Mucosa of stomach (tissue), 1 donor: ENCODE results near the gene LTB4R.
"Not testable (repeated sequence)": the region's sequence is repeated elsewhere in the genome, so short reads cannot be mapped to it uniquely, and the experiment has no call there.

ENCODE experiments used
- H3K27me3 ChIP-seq: one replicate; pipeline ENCODE4 v1.7.0; 2013; ENCODE audit warnings: mild to moderate bottlenecking, low read length; ENCODE audit not compliant: control insufficient read depth, insufficient read depth
- H3K36me3 ChIP-seq: one replicate; pipeline ENCODE4 v1.7.0; 2013; ENCODE audit warnings: low read length; ENCODE audit not compliant: control insufficient read depth, insufficient read depth
- H3K4me1 ChIP-seq: one replicate; pipeline ENCODE4 v1.7.0; 2013; ENCODE audit warnings: mild to moderate bottlenecking, low read length; ENCODE audit not compliant: control insufficient read depth, insufficient read depth
- H3K4me3 ChIP-seq: one replicate; pipeline ENCODE4 v1.7.0; 2013; ENCODE audit warnings: low read length
- H3K9ac ChIP-seq: one replicate; pipeline ENCODE4 v1.7.0; 2013; ENCODE audit warnings: mild to moderate bottlenecking, low read length, moderate library complexity
- H3K9me3 ChIP-seq: one replicate; pipeline ENCODE4 v1.7.0; 2013; ENCODE audit warnings: mild to moderate bottlenecking, low read length, moderate library complexity; ENCODE audit not compliant: control insufficient read depth
- donor health status: Pancreatic carcinoma.

LTB4R gene

DNA sequence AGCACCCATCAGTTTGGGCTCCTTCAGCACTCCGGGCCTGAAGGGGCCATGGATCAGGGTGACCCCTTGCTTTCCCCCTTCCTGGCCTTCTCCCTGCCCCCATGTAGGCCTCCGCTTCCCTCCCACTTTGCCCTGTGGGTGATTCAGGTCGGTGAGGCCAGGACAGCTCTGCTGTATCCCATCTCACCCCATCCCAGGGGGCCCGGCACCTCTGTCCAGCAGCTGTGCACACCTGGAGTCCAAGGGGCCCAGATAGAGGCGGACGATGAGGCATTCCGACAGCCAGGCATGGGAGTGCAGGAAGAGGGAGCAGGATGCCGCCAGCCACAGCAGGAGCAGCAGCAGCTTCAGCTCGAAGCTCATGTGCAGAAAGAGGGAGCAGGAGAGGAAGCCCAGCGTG lies 11.4 kb downstream of the LTB4R start:
- H3K27me3 ChIP-seq = peaks cover 10% of the 10 kb centered on the region
- H3K9me3 ChIP-seq = no peaks in the 10 kb centered on the region
- no peak overlapping the region for H3K9ac ChIP-seq
- H3K4me1 ChIP-seq = no peaks in the 10 kb centered on the region
- no peak overlapping the region for H3K4me3 ChIP-seq
- no peaks in the 10 kb centered on the region for H3K36me3 ChIP-seq

DNA sequence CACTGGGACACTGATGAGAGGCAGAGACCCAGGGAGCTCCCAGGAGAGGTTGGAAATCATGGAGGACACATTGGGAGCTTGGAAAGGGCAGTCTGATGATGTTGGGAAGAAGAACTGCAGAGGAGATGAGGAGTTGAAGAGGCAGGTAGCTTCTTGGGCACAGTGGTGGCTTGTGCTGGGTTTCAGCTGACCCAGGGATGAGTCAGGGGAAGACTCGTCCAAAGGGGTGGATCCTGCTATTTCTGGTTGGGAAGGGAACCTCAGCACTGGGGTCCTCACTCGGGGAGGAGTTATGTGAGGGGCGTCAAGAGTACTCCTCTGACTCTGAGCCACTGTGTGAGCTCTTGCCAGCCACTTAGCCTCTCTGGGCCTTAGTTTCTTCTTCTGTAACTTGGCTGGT lies 12.0 kb downstream of the LTB4R start:
- Histone ChIP-seq H3K9ac (no peak overlapping the region), H3K4me1 (no peaks in the 10 kb centered on the region), H3K4me3 (no peak overlapping the region), H3K27me3 (peaks cover 10% of the 10 kb centered on the region), H3K36me3 (no peaks in the 10 kb centered on the region), H3K9me3 (no peaks in the 10 kb centered on the region)

- no peak overlapping the region for H3K9ac ChIP-seq
- no peaks in the 10 kb centered on the region for H3K4me1 ChIP-seq
- no peak overlapping the region for H3K4me3 ChIP-seq
- peaks cover 11% of the 10 kb centered on the region for H3K27me3 ChIP-seq
- H3K9me3 ChIP-seq = no peaks in the 10 kb centered on the region
- no peaks in the 10 kb centered on the region for H3K36me3 ChIP-seq
These were observed 12.7 kb downstream of the LTB4R start for GRCh38 chr14:24324024-24324423.

DNA sequence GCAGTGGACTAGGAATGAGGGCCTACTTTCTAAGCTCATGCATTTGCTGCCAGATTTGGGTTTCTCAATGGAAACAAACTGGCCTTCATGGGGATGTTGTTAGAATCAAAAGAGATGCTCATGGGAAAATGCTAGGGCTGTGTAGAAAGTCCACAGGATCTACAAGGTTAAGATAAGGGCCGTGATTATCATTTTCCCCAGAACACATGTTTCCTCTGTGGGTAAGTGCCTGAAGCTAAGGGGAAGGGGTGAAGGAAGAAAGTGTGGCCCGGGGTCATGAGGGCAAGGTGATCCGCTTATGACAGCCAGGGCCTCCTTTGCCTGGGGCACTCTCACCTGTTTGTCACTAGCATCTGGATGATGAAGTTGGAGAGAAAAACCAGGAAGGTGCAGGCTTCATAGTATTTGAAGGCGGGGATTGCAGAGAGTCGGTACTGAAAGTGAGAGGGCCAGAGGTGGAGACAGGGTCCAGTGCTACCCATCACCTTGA lies 13.8 kb downstream of the LTB4R start:
- Histone ChIP-seq H3K9me3 (no peaks in the 10 kb centered on the region), H3K27me3 (peaks cover 10% of the 10 kb centered on the region), H3K36me3 (no peaks in the 10 kb centered on the region), H3K4me1 (no peaks in the 10 kb centered on the region), H3K9ac (no peak overlapping the region), H3K4me3 (no peak overlapping the region)

GRCh38 chr14:24325963-24326362 lies 14.7 kb downstream of the LTB4R start:
- no peaks in the 10 kb centered on the region for H3K9me3 ChIP-seq
- peaks cover 10% of the 10 kb centered on the region for H3K27me3 ChIP-seq
- no peak overlapping the region for H3K4me3 ChIP-seq
- H3K4me1 ChIP-seq = no peaks in the 10 kb centered on the region
- no peaks in the 10 kb centered on the region for H3K36me3 ChIP-seq
- H3K9ac ChIP-seq = no peak overlapping the region

DNA sequence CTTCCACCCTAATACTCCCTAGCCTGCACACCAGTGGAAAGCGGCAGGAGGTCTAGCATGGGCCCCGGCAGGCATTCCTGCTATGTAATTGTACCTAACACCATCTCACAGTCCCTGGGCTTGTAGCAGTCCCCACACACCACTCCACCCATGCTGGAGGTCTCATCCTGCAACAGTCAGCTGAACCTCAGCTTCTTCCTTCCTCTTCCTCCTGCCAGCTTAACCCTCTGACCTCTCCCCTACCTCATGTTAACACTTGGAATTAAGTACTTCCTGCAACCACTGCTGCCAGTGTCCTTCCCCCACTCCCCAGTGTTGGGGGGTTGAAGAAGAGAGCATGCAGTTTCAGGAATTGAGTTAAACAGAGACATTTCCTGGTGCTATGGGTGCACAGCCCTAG lies 16.0 kb downstream of the LTB4R start:
- Histone ChIP-seq H3K9ac (no peak overlapping the region), H3K4me1 (peaks cover 1% of the 10 kb centered on the region), H3K9me3 (no peaks in the 10 kb centered on the region), H3K27me3 (peaks cover 10% of the 10 kb centered on the region), H3K36me3 (no peaks in the 10 kb centered on the region), H3K4me3 (no peak overlapping the region)

DNA sequence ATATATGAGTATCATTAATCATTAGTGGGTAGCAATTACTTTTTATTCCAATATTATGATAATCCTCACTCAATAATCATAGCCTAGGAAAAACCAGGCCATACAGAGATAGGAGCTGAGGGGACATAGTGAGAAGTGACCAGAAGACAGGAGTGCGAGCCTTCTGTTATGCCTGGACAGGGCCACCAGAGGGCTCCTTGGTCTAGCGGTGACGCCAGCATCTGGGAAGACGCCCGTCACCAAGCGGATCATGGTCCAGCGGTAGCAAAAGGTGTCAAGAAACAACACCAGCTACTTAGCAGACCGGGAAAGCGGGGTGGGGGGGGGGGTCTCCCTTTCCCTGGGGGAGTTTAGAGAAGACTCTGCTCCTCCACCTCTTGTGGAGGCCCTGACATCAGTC lies 16.6 kb downstream of the LTB4R start:
- H3K27me3 ChIP-seq, H3K9me3 ChIP-seq, H3K9ac ChIP-seq, H3K4me1 ChIP-seq, H3K36me3 ChIP-seq, H3K4me3 ChIP-seq: not testable (repeated sequence)

DNA sequence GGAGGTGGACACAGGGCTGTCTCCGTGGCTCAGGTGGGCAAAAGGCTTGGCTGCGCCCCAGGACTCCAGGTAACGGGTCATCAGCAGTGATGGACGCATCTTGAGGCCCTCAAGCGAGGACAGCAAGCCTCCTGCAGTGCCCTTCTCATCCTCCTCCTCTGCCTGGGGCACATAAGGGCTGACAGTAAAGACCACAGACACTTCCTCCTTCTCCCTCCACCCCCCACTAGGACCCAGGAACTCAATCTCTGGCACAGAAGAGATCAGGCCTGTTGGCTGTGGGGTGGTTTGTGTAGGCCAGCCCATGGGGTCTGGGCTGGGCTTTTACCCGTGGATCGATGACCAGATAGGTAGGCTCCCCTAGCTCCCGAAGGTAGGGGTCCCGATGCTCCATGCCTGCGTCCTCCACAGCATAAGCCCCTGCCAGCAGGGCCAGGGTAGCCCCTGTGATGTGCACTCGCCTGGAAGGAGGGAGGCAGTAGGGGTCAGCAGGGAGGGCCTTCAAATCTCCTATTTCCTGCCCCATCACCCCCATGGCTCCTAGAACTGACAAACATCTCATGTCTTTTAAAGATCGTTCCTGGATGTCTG lies 17.9 kb downstream of the LTB4R start:
- Histone ChIP-seq H3K4me1 (peaks cover 20% of the 10 kb centered on the region), H3K36me3 (no peaks in the 10 kb centered on the region), H3K27me3 (peaks cover 19% of the 10 kb centered on the region)

DNA sequence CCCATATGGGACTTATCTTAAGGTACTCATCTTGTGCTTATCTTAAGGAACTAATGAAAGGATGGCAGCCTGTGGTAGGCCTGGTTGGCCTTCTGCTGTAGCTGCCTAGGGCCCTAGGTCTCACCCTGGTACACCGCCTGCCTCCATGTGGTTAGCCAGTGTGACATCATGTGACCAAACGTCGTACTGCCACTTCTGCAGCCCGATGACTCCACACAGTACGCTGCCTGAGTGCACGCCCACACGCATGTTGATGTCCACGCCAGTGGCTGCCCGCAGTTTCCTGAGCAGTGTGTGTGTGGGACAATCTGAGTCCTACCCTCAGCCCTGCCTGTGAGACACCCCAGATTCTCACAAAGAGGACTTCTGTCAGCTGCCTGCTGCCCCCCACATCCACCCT lies 18.4 kb downstream of the LTB4R start:
- no peaks in the 10 kb centered on the region for H3K36me3 ChIP-seq
- H3K4me1 ChIP-seq = peaks cover 26% of the 10 kb centered on the region
- no peak overlapping the region for H3K4me3 ChIP-seq
- peak overlapping the region; percentile 15 for H3K9ac ChIP-seq
- H3K27me3 ChIP-seq = peaks cover 24% of the 10 kb centered on the region
- no peaks in the 10 kb centered on the region for H3K9me3 ChIP-seq

More for the DNA sequence above, 17.9 kb downstream of the LTB4R start:
- H3K9ac ChIP-seq = peak overlapping the region; percentile 15
- no peaks in the 10 kb centered on the region for H3K9me3 ChIP-seq
- no peak overlapping the region for H3K4me3 ChIP-seq

DNA sequence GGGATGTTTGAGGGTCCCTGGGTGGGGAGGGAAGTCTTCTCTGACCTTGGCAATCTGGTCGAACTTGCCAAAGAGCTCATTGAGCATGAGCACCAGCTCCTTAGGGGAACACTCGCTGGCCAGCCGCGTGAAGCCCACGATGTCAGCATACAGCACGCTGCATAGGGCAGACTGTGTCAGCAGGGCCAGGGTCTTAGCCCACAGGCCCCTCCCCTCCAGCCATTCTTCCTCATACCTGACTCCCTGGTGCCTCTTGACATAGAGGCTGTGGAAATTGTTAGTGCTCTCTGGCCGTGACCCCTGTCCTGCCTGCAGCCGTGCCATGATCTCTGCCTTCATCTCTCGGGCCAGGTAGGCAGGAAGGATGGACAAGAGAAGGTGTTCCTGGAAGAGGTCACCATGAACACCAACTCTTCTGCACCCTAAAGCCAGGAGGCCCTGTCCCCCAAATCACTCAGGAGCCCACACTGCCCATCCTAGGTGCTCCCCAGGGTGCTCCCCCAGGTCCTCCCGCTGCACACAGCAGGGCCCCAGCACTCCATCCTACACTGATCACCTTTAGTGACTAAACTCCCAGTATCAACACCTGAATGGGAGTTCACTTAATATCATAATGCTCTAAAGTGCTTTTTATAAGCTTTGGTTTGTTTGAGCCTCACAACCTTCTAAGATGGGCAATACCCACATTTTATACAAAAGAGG lies 19.8 kb downstream of the LTB4R start:
- H3K36me3 ChIP-seq = no peaks in the 10 kb centered on the region
- H3K27me3 ChIP-seq = peaks cover 26% of the 10 kb centered on the region
- no peak overlapping the region for H3K4me3 ChIP-seq
- H3K9ac ChIP-seq = no peak overlapping the region
- H3K4me1 ChIP-seq = peaks cover 30% of the 10 kb centered on the region
- no peaks in the 10 kb centered on the region for H3K9me3 ChIP-seq

DNA sequence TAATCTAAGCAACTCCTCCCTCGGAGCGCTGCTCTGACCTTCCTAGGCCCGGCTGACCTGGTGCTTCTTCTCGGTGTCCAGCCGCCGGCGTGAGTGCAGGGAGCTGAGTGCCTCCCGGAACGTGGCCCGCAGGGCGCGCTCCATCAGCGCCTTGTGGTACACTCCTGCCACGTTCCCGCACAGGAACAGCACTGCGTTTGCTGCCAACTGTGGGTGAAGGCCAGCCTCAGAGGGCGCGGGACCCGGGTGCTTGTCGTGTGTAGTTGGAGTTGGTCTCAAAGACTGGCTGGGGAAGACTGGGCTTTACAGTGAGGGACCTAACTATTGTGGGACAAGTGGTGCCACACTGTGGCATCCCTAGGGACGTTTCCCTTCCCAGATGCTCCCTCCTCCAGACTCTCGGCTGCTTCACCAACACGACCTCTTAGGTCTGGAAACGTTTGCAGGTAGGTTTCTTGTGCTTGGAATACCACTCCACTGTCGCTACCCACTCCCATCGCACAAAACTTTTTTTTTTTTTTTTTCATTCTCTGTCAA lies 20.5 kb downstream of the LTB4R start:
- Histone ChIP-seq H3K9ac (no peak overlapping the region), H3K4me3 (no peak overlapping the region), H3K27me3 (peaks cover 24% of the 10 kb centered on the region), H3K36me3 (no peaks in the 10 kb centered on the region), H3K4me1 (peaks cover 30% of the 10 kb centered on the region), H3K9me3 (no peaks in the 10 kb centered on the region)

DNA sequence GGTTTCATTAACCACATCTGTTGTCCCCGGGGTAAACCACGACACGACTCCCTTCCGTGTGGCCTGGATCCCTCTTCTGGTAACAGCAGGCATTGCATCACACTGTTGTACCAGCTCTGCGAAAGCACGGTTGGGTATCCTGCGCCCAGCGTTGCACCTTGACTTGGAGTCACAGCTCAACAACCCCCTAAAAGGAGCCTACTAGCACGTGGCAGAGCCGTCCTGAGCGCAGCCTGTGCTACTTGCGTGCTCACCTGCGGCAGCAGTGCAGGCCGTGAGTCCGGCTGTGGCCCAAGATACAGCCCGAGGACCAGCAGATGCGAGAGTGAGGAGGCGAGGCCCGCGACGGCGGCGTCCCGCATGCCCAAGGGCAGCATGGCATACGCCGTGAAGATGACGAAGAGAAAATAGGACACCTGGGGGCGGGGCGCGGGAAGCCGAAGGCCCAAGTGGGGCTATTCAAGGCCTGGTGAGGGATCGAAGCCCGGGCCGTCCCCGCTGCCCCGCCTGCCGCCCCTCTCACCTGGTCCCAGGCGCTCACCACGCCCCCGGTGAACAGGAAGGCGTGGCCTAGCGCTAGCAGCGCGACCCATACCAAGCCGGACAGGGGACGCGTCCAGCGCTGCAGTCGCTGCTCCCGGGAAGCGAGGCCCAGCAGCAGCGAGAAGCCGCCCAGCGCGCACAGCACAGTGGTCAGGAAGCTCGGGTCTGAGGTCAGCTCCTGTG lies 21.1 kb downstream of the LTB4R start:
- H3K27me3 ChIP-seq = peaks cover 24% of the 10 kb centered on the region
- no peak overlapping the region for H3K9ac ChIP-seq

More for the DNA sequence above, 21.1 kb downstream of the LTB4R start:
- no peaks in the 10 kb centered on the region for H3K36me3 ChIP-seq
- no peak overlapping the region for H3K4me3 ChIP-seq
- H3K9me3 ChIP-seq = no peaks in the 10 kb centered on the region
- peaks cover 34% of the 10 kb centered on the region for H3K4me1 ChIP-seq
